Tracheal epithelial cell (primary cell): ENCODE results near the gene CPA4. TPM values are rescaled to one million over a fixed set of nuclear protein-coding genes. Genes with fewer than 3 reads are reported as not detected.

Experiments
- total RNA-seq: library from RNA; depleted of rRNA; stranded (reverse); fragments of >200 nt; gene quantifications from 2 replicates; pipeline ENCODE4 v1.2.1, GENCODE V29; 2014

The CPA4 gene, protein sequence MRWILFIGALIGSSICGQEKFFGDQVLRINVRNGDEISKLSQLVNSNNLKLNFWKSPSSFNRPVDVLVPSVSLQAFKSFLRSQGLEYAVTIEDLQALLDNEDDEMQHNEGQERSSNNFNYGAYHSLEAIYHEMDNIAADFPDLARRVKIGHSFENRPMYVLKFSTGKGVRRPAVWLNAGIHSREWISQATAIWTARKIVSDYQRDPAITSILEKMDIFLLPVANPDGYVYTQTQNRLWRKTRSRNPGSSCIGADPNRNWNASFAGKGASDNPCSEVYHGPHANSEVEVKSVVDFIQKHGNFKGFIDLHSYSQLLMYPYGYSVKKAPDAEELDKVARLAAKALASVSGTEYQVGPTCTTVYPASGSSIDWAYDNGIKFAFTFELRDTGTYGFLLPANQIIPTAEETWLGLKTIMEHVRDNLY
- total RNA-seq = 6.6 and 7.2 TPM in 2 replicates

GRCh38 chr7:130292682-130293257, at the start of gene CPA4:
TSS of gene CPA4 (plus strand) at chr7:130293161. CDS start at chr7:130293181, 20 bp downstream.

DNA sequence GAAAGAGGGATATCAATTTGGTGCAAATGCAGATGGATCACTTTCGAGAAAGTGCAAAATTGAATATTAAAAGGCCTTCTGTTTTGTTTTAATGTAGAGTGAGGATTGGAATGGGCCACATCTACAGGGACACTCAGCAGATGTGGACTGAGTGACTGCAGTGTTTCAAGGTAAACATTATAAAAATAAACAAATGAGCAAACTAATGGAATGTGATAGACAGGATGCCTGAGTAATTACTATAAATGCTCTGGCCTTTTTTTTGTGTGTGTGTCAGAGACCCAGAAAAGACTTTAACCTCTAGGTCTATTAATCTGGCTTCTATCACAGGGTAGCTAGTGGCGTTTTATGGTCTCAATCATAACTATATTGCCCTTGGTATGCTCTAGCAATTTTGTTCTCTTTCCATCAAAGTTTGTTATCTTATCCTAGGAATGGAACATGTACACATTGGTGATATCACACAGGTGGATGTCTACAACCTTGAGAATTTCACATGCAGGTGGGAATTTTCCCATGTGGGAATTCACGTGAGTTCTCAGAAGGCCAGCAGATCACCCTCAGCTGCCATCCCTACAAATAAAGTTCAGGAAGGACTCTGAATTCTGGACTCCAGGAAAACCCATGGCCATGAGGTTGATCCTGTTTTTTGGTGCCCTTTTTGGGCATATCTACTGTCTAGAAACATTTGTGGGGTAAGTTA, 26.6 kb upstream of the CPA4 start, which contains the start of gene CPA2:
Gene CPA2 (plus strand): TSS at position 606 of the 703 bp plus-strand sequence. CDS start 19 bp downstream, at position 625.

GRCh38 chr7:130344271-130344866, 51.4 kb downstream of the CPA4 start, which contains the start of gene CPA5:
TSS of gene CPA5 (plus strand) at chr7:130344816. CDS start at chr7:130346486, 1,670 bp downstream.

Other genes with a start within 250 kb of the CPA4 start
- 8.7 and 10.4 TPM in 2 replicates for gene ZC3HC1, start 241.8 kb upstream of the CPA4 start, total RNA-seq
- 23.4 and 24.7 TPM in 2 replicates for gene KLHDC10, start 222.6 kb upstream of the CPA4 start, total RNA-seq
- gene TMEM209, start 87.8 kb upstream of the CPA4 start, total RNA-seq = 5.1 and 9.4 TPM in 2 replicates
- not detected in 2 replicates for gene SSMEM1, start 85.3 kb upstream of the CPA4 start, total RNA-seq
- 0.43 TPM in 1 of 2 replicates, not detected in the other for gene CPA2, start 26.3 kb upstream of the CPA4 start, total RNA-seq
- gene CPA5, start 51.7 kb downstream of the CPA4 start, total RNA-seq = not detected in 2 replicates
- gene CPA1, start 87.3 kb downstream of the CPA4 start, total RNA-seq = not detected in 2 replicates
- gene CEP41, start 147.9 kb downstream of the CPA4 start, total RNA-seq = 10.6 and 12.1 TPM in 2 replicates
- 12.0 and 15.1 TPM in 2 replicates for gene MEST, start 198.9 kb downstream of the CPA4 start, total RNA-seq